Spleen (tissue), 7 donors: ENCODE results near the gene MCOLN1.

Experiments
- CTCF ChIP-seq, 11 experiments: fragments of 200-600 bp in 7 of 11; fragments of 450-650 bp in 4 of 11; sonication (generic) in 4 of 11; IDR thresholded peaks in 8 of 11; conservative IDR thresholded peaks in 3 of 11; 1 replicate in 7 of 11; 2 replicates in 4 of 11; pipeline versions ENCODE4 v1.4.0 to v1.8.0; 2016 to 2021; ENCODE audit warnings: antibody characterized with exemption in 11 of 11, inconsistent platforms in 4 of 11, mild to moderate bottlenecking in 1 of 11
- POLR2A ChIP-seq, 3 donors: fragments of 450-650 bp; IDR thresholded peaks; one replicate each; pipeline ENCODE4 v1.5.1; 2017; ENCODE audit warnings: antibody characterized with exemption in 3 of 3, mild to moderate bottlenecking in 1 of 3
- POLR2AphosphoS5 ChIP-seq, 3 donors: sonication (generic); formaldehyde crosslinking; IDR thresholded peaks; one replicate each; pipeline ENCODE4 v1.5.1; 2017; ENCODE audit warnings: antibody characterized with exemption in 3 of 3
- donor health status: DM: no; HTN: no; CAD: no; lungs with moderate emphysema.
- donor health status: DM: no; HTN: no; CAD: no.
- donor health status: DM: no; HTN: no; CAD: no.

GRCh38 chr19:7539827-7540425 lies 17.5 kb downstream of the MCOLN1 start:
- TF ChIP-seq CTCF (IDR thresholded peaks at IDR 0.05 in 8 of 11, conservative IDR thresholded peaks at IDR 0.05 in 3 of 11) (no peak), POLR2AphosphoS5 (IDR thresholded peaks at IDR 0.05) (peak in 1 of 3 donors; percentile 38), POLR2A (IDR thresholded peaks at IDR 0.05) (no peak)
